Small intestine (tissue), 7 donors: ENCODE results near the gene BCAS4. TPM values are rescaled to one million over a fixed set of nuclear protein-coding genes. Genes with fewer than 3 reads are reported as not detected.
"Not testable (repeated sequence)": the region's sequence is repeated elsewhere in the genome, so short reads cannot be mapped to it uniquely, and the experiment has no call there.

ENCODE experiments used
- DNase-seq, 2 donors: peaks; one replicate each; pipeline versions ENCODE4 v3.0.0 to v3.0.0-alpha.2; 2013
- FAIRE-seq: peaks from 2 replicates; lab custom pipeline; 2012; peaks lifted over from hg19 to GRCh38; lab: Jason Lieb, UNC
- H3K27ac ChIP-seq, 3 donors: one replicate each; pipeline ENCODE4 v1.5.1; 2013; ENCODE audit warnings: low read length in 2 of 3, mild to moderate bottlenecking in 2 of 3, control low read depth in 1 of 3, inconsistent platforms in 1 of 3, low read depth in 1 of 3, moderate library complexity in 1 of 3
- H3K27me3 ChIP-seq, 3 donors: one replicate each; pipeline ENCODE4 v1.6.1; 2013; ENCODE audit warnings: low read length in 3 of 3, inconsistent platforms in 1 of 3; ENCODE audit not compliant: control insufficient read depth in 3 of 3, insufficient read depth in 3 of 3
- H3K36me3 ChIP-seq, 3 donors: one replicate each; pipeline ENCODE4 v1.6.1; 2013; ENCODE audit warnings: low read length in 3 of 3, inconsistent platforms in 1 of 3, low read depth in 1 of 3, mild to moderate bottlenecking in 1 of 3, moderate library complexity in 1 of 3; ENCODE audit not compliant: control insufficient read depth in 3 of 3, insufficient read depth in 2 of 3
- H3K4me1 ChIP-seq, 3 donors: one replicate each; pipeline ENCODE4 v1.6.1; 2013; ENCODE audit warnings: low read length in 2 of 3, inconsistent platforms in 1 of 3, low read depth in 1 of 3, mild to moderate bottlenecking in 1 of 3, moderate library complexity in 1 of 3; ENCODE audit not compliant: control insufficient read depth in 3 of 3, insufficient read depth in 2 of 3
- H3K4me3 ChIP-seq, 3 donors: one replicate each; pipeline ENCODE4 v1.5.1; 2013; ENCODE audit warnings: low read length in 3 of 3, control low read depth in 1 of 3, inconsistent platforms in 1 of 3, low read depth in 1 of 3, mild to moderate bottlenecking in 1 of 3, moderate library complexity in 1 of 3
- H3K9me3 ChIP-seq, 2 donors: one replicate each; pipeline ENCODE4 v1.6.1; 2013; ENCODE audit warnings: low read depth in 1 of 2, low read length in 1 of 2; ENCODE audit not compliant: control insufficient read depth in 2 of 2, insufficient read depth in 1 of 2
- WGBS, 3 donors: extraction: QIAGEN DNeasy Blood & Tissue Kit; methylation state at CpG; one replicate each; pipeline ENCODE4 v1.1.7; 2013; 5-methylcytosine and 5-hydroxymethylcytosine counted together
- polyA plus RNA-seq, 4 donors: library from polyadenylated mRNA; stranded (reverse) in 3 of 4; unstranded in 1 of 4; fragments of 200-250 nt in 3 of 4; fragments of 120-200 nt in 1 of 4; gene quantifications; one replicate each; pipeline versions ENCODE4 v1.2.1 to v1.2.3, GENCODE V29; 2013
- donor health status: healthy with polysubstance abuse.
- donor health status: control.
- donor health status: control.
- donor health status: Bipolar disorder and iron deficiency.
- donor health status: healthy.

The BCAS4 gene
- polyA plus RNA-seq, 4 donors = 0.45 to 4.0 (median 1.5) TPM

DNA sequence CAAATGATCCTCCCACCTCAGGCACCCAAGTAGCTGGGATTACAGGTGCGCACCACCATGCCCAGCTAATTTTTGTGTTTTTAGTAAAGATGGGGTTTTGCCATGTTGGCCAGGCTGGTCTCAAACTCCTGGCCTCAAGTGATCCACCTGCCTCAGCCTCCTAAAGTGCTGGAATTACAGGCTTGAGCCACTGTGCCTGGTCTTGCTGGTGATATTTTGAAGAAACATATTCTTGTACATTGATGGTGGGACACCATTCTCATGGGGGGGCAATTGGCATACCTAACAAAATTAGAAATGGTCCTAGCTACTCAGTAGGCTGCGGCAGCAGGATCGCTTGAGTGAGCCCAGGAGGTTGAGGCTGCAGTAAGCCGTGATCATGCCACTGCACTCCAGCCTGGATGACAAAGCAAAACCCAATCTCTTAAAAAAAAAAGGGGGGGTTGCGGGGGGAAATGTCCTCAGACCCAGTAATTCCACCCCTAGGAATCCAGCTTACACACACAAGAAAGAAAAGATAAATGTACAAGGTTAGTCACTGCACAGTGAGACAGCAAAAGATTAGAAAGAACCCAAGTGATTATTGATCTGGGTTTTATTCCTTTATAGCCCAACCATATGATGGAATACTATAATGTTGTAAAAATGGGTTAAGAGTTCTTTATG, 87.0 kb downstream of the BCAS4 start:
- FAIRE-seq, H3K9me3 ChIP-seq, H3K4me3 ChIP-seq, H3K27ac ChIP-seq, H3K27me3 ChIP-seq, H3K36me3 ChIP-seq, H3K4me1 ChIP-seq: not testable (repeated sequence)
- WGBS, 3 donors = 95 to 97% (median 95%) methylated on average over 5 of the region's 5 CpGs
- peak in 1 of 2 donors; percentile 6 for DNase-seq

GRCh38 chr20:50883856-50884255, 89.0 kb downstream of the BCAS4 start:
- H3K4me1 ChIP-seq = no peaks in the 10 kb centered on the region
- H3K27ac ChIP-seq = no peak overlapping the region
- no peaks in the 10 kb centered on the region for H3K27me3 ChIP-seq
- 89 to 94% (median 93%) methylated on average over 11 of the region's 11 CpGs for WGBS, 3 donors
- no peaks in the 10 kb centered on the region for H3K9me3 ChIP-seq
- DNase-seq (no peak), FAIRE-seq (no peak)
- H3K4me3 ChIP-seq = no peak overlapping the region
- peaks cover 0 to 11% (median 0%) of the 10 kb centered on the region in 3 donors for H3K36me3 ChIP-seq

- DNase-seq = no peak
- Histone ChIP-seq H3K9me3 (no peaks in the 10 kb centered on the region), H3K36me3 (peaks cover 0 to 13% (median 2%) of the 10 kb centered on the region in 3 donors), H3K4me1 (no peaks in the 10 kb centered on the region), H3K27me3 (no peaks in the 10 kb centered on the region), H3K4me3 (no peak overlapping the region), H3K27ac (no peak overlapping the region)
- 71 to 83% (median 80%) methylated on average over 7 of the region's 7 CpGs for WGBS, 3 donors
- FAIRE-seq = no peak
Observed at GRCh38 chr20:50885068-50885467, 90.2 kb downstream of the BCAS4 start.

DNA sequence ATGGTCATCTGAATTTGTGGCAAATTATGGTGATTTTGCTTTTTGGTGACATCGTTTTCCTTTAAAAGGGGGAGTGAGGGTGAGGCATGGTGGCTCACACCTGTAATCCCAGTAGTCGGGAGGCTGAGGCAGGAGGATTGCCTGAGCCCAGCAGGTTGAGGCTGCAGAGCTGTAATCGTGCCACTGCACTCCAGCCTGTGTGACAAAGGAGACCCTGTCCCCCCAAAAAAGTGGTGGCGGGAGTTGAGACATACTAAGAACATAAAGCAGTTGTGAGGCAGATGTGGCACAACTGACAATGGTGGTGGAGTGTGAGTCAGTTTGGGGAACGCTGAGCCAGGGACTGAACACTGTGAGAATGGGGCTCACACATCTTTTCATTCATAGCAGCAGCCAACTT, 90.9 kb downstream of the BCAS4 start:
- WGBS, 3 donors = 90 to 92% (median 90%) methylated on average over 5 of the region's 5 CpGs
- FAIRE-seq (no peak), DNase-seq (no peak)
- Histone ChIP-seq H3K27ac (no peak overlapping the region), H3K4me1 (no peaks in the 10 kb centered on the region), H3K4me3 (no peak overlapping the region), H3K27me3 (no peaks in the 10 kb centered on the region), H3K36me3 (peaks cover 0 to 13% (median 2%) of the 10 kb centered on the region in 3 donors), H3K9me3 (no peaks in the 10 kb centered on the region)

GRCh38 chr20:50886184-50886790, 91.4 kb downstream of the BCAS4 start:
- FAIRE-seq (no peak), DNase-seq (no peak)
- no peaks in the 10 kb centered on the region for H3K4me1 ChIP-seq
- H3K4me3 ChIP-seq = no peak overlapping the region
- no peak overlapping the region for H3K27ac ChIP-seq
- H3K36me3 ChIP-seq = peaks cover 2 to 17% (median 3%) of the 10 kb centered on the region in 3 donors
- 84 to 87% (median 86%) methylated on average over 12 of the region's 12 CpGs for WGBS, 3 donors
- H3K27me3 ChIP-seq = no peaks in the 10 kb centered on the region
- no peaks in the 10 kb centered on the region for H3K9me3 ChIP-seq

- Histone ChIP-seq H3K4me3 (no peak overlapping the region), H3K36me3 (peaks cover 2 to 24% (median 8%) of the 10 kb centered on the region in 3 donors), H3K9me3 (no peaks in the 10 kb centered on the region), H3K27me3 (no peaks in the 10 kb centered on the region), H3K4me1 (no peaks in the 10 kb centered on the region), H3K27ac (no peak overlapping the region)
- WGBS, 3 donors = 92 to 97% (median 95%) methylated on average over 3 of the region's 3 CpGs
- no peak for DNase-seq
- no peak for FAIRE-seq
Observed at GRCh38 chr20:50887576-50887975, 92.7 kb downstream of the BCAS4 start.

DNA sequence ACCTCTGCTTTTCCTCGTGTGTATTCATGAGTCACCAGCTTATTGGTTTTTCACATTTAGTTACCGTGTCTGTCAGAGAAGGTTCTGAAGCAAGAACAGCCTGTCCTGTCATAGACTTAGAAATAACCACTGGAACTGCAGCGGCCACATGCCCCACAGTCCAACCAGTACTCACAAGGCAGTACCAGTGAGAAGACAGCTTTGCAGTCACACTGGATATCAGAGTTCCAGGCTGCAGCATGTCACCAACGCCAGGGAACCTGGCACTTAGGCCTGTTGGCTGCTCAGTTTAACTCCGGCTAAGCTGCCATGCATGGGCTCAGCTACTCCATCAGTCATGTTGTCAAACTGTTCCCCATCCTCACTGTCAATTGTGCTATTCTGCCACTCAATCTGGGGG, 96.3 kb downstream of the BCAS4 start:
- WGBS, 3 donors = 73 to 81% (median 79%) methylated on average over 5 of the region's 5 CpGs
- Histone ChIP-seq H3K27ac (no peak overlapping the region), H3K4me3 (no peak overlapping the region), H3K36me3 (peaks cover 6 to 42% (median 18%) of the 10 kb centered on the region in 3 donors), H3K9me3 (no peaks in the 10 kb centered on the region), H3K27me3 (no peaks in the 10 kb centered on the region), H3K4me1 (peaks cover 0 to 5% (median 0%) of the 10 kb centered on the region in 3 donors)
- DNase-seq (no peak), FAIRE-seq (no peak)

DNA sequence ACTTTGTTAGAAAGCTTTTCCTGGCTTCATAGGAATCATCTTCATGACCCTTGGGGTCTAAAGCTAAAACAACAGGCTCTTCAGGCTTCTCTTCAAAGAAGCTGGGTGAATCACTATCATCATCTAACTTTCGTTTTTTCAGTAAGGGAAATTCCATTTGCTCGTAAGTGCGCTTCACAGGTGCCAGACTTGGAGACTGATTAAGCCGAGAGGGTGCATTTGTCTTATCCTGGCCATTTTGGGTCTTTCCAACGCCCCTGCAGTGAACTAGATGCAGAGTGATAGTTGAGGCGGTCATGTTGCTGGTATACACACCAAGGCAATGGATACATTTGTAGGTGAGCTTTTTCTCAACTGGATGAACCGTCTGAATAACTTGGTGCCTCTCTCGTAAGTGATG, 97.5 kb downstream of the BCAS4 start:
- no peaks in the 10 kb centered on the region for H3K27me3 ChIP-seq
- H3K4me3 ChIP-seq = no peak overlapping the region
- no peak for FAIRE-seq
- H3K9me3 ChIP-seq = no peaks in the 10 kb centered on the region
- no peak for DNase-seq
- no peak overlapping the region for H3K27ac ChIP-seq
- H3K4me1 ChIP-seq = peaks cover 0 to 5% (median 0%) of the 10 kb centered on the region in 3 donors
- peaks cover 6 to 48% (median 23%) of the 10 kb centered on the region in 3 donors for H3K36me3 ChIP-seq
- WGBS, 3 donors = 87 to 91% (median 90%) methylated on average over 8 of the region's 8 CpGs
